Rectal smooth muscle tissue (tissue), 1 donor: ENCODE data around the gene RPP21.

Experiments used
- H3K27ac ChIP-seq: one replicate; pipeline ENCODE4 v1.7.0; 2013; ENCODE audit warnings: low read depth, low read length, inconsistent platforms
- H3K27me3 ChIP-seq: one replicate; pipeline ENCODE4 v1.7.0; 2013; ENCODE audit warnings: low read length; ENCODE audit not compliant: control insufficient read depth, insufficient read depth
- H3K36me3 ChIP-seq: one replicate; pipeline ENCODE4 v1.7.0; 2013; ENCODE audit warnings: low read length; ENCODE audit not compliant: control insufficient read depth, insufficient read depth
- H3K4me1 ChIP-seq: one replicate; pipeline ENCODE4 v1.7.0; 2013; ENCODE audit warnings: low read length; ENCODE audit not compliant: control insufficient read depth, insufficient read depth
- H3K4me3 ChIP-seq: one replicate; pipeline ENCODE4 v1.7.0; 2013; ENCODE audit warnings: low read length
- H3K9ac ChIP-seq: one replicate; pipeline ENCODE4 v1.7.0; 2013; ENCODE audit warnings: low read length

The RPP21 gene

GRCh38 chr6:30322527-30323501, 22.1 kb upstream of the RPP21 start:
- Histone ChIP-seq H3K27me3 (no peaks in the 10 kb centered on the region), H3K27ac (no peak overlapping the region), H3K4me3 (no peak overlapping the region), H3K9ac (no peak overlapping the region), H3K36me3 (no peaks in the 10 kb centered on the region), H3K4me1 (peaks cover 10% of the 10 kb centered on the region)

DNA sequence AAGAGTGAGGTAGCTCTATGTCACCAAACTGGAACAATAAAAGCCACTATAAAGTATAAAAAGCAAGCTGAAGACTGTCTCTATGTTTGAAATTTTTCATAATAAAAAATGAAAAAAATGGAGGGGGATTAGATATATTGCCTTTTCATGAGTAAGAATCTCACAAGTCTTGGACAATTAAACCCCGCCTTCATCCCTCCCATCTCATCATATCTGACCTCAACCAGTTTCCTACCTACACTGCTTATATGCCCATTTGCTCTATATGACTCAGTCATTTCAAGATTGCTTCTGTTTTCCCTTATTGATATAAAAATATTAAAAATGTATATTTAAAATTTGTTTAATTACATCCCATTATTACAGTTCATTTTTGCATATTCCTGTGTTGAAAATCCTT, 21.1 kb upstream of the RPP21 start:
- Histone ChIP-seq H3K36me3 (no peaks in the 10 kb centered on the region), H3K27ac (no peak overlapping the region), H3K4me3 (no peak overlapping the region), H3K27me3 (no peaks in the 10 kb centered on the region), H3K9ac (no peak overlapping the region), H3K4me1 (peaks cover 11% of the 10 kb centered on the region)

GRCh38 chr6:30325150-30325872, 19.6 kb upstream of the RPP21 start:
- Histone ChIP-seq H3K4me3 (peak overlapping the region; percentile 77), H3K9ac (no peak overlapping the region), H3K4me1 (peaks cover 11% of the 10 kb centered on the region), H3K27ac (peak overlapping the region; percentile 93), H3K27me3 (no peaks in the 10 kb centered on the region), H3K36me3 (peaks cover 6% of the 10 kb centered on the region)

GRCh38 chr6:30325873-30326525, 19.0 kb upstream of the RPP21 start:
- Histone ChIP-seq H3K36me3 (peaks cover 10% of the 10 kb centered on the region), H3K4me3 (peak overlapping the region; percentile 77), H3K9ac (peak overlapping the region; percentile 66), H3K27ac (peak overlapping the region; percentile 93), H3K4me1 (peaks cover 11% of the 10 kb centered on the region), H3K27me3 (no peaks in the 10 kb centered on the region)

DNA sequence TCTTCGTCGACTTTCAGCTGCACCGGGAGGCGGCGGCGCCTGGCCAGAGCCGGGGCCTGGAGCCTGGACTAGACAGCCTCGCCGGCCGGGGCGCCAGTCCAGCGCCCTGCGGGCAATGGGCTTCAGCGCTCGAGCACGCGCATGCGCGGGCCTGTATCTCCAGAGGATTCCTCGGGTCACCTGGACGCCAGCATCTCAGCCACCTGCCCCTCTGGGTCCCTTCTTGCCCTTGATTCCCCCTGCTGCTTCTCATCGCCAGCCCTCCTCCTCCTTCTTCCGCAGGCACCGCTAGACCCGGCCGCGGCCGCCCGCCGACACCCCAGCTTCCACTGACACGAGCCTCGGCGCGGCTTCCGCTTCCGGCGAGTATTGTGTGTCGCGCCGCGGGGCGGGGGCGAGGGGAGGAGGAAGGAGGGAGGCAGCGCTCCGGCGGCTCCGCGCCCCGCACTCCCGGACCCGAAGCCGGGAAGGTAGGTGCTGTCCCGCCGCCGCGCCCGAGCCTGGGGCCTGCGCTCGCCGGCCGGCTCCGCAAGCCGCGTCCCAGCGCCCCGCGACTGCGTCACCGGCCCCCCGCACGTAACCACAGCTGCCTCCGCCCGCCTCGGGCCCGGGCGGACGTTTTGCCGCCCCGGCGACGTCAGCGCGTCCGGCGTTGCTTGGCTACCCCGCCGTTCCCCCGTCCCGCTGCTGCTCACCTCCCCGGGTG, 18.3 kb upstream of the RPP21 start, which contains the start of gene TRIM39:
Gene TRIM39, plus strand, starts transcription at position 402 of the 706 bp plus-strand sequence. CDS start 2,391 bp downstream, outside the sequence.
- H3K27ac ChIP-seq = peak within 1 kb of the TSS; percentile 93
- H3K36me3 ChIP-seq = peaks cover 15% of the 10 kb centered on the region
- H3K4me1 ChIP-seq = peaks cover 11% of the 10 kb centered on the region
- H3K9ac ChIP-seq = peak within 1 kb of the TSS; percentile 66
- H3K27me3 ChIP-seq = no peaks in the 10 kb centered on the region
- peak within 1 kb of the TSS; percentile 77 for H3K4me3 ChIP-seq

- peak overlapping the region; percentile 77 for H3K4me3 ChIP-seq
- peak overlapping the region; percentile 93 for H3K27ac ChIP-seq
- no peaks in the 10 kb centered on the region for H3K27me3 ChIP-seq
- peaks cover 19% of the 10 kb centered on the region for H3K36me3 ChIP-seq
- peak overlapping the region; percentile 66 for H3K9ac ChIP-seq
- peaks cover 11% of the 10 kb centered on the region for H3K4me1 ChIP-seq
These were observed 17.7 kb upstream of the RPP21 start for GRCh38 chr6:30327232-30327746.

GRCh38 chr6:30328397-30328796, 16.6 kb upstream of the RPP21 start:
- no peak overlapping the region for H3K27ac ChIP-seq
- H3K4me1 ChIP-seq = peaks cover 11% of the 10 kb centered on the region
- peaks cover 19% of the 10 kb centered on the region for H3K36me3 ChIP-seq
- H3K9ac ChIP-seq = no peak overlapping the region
- H3K4me3 ChIP-seq = no peak overlapping the region
- H3K27me3 ChIP-seq = no peaks in the 10 kb centered on the region

GRCh38 chr6:30329331-30329730, 15.6 kb upstream of the RPP21 start:
- Histone ChIP-seq H3K27me3 (no peaks in the 10 kb centered on the region), H3K27ac (no peak overlapping the region), H3K9ac (no peak overlapping the region), H3K36me3 (peaks cover 22% of the 10 kb centered on the region), H3K4me1 (peaks cover 11% of the 10 kb centered on the region), H3K4me3 (no peak overlapping the region)

- peaks cover 7% of the 10 kb centered on the region for H3K4me1 ChIP-seq
- no peak overlapping the region for H3K27ac ChIP-seq
- no peaks in the 10 kb centered on the region for H3K27me3 ChIP-seq
- H3K9ac ChIP-seq = no peak overlapping the region
- H3K4me3 ChIP-seq = no peak overlapping the region
- H3K36me3 ChIP-seq = peaks cover 34% of the 10 kb centered on the region
These were observed 13.0 kb upstream of the RPP21 start for GRCh38 chr6:30331981-30332380.

GRCh38 chr6:30334075-30334783, 10.7 kb upstream of the RPP21 start:
- H3K4me1 ChIP-seq = no peaks in the 10 kb centered on the region
- H3K27ac ChIP-seq = no peak overlapping the region
- no peaks in the 10 kb centered on the region for H3K27me3 ChIP-seq
- H3K9ac ChIP-seq = no peak overlapping the region
- H3K4me3 ChIP-seq = no peak overlapping the region
- H3K36me3 ChIP-seq = peaks cover 36% of the 10 kb centered on the region

DNA sequence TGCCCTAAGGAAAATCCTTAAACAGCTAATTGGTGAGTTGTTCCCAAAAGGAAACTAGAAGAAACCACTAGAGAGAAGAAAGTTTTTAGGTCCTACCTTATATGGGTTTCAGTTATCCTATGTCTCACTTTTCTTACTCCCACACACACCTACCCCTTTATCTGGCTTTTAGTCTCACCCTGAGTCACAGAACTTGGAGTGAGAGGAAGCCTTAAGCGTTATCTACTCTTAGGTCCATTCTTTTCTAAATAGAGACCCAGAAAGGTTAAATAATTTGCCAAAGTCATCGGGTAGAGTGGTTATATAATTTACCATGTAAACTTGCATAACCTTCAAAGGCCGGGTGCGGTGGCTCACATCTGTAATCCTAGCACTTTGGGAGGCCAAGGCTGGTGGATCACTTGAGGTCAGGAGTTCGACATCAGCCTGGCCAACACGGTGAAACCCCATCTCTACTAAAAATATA, 4.3 kb upstream of the RPP21 start:
- H3K4me1 ChIP-seq = no peaks in the 10 kb centered on the region
- no peaks in the 10 kb centered on the region for H3K27me3 ChIP-seq
- H3K4me3 ChIP-seq = no peak overlapping the region
- no peak overlapping the region for H3K27ac ChIP-seq
- no peak overlapping the region for H3K9ac ChIP-seq
- peaks cover 22% of the 10 kb centered on the region for H3K36me3 ChIP-seq
